MG63 (cell line): ENCODE data around the gene DAZL. TPM values are rescaled to one million over a fixed set of nuclear protein-coding genes. Genes with fewer than 3 reads are reported as not detected.

Experiments
- DNase-seq: peaks from one replicate; pipeline ENCODE4 v3.0.0-alpha.2; 2020
- H3K27me3 ChIP-seq: fragments of 250-450 bp; sonication (Bioruptor Pico); 2 replicates; pipeline ENCODE4 v1.5.1; 2020; ENCODE audit warnings: mild to moderate bottlenecking, moderate library complexity
- H3K36me3 ChIP-seq: fragments of 250-450 bp; sonication (Bioruptor Pico); 2 replicates; pipeline ENCODE4 v1.5.1; 2020; ENCODE audit warnings: mild to moderate bottlenecking, moderate library complexity
- H3K4me3 ChIP-seq: fragments of 250-450 bp; sonication (Bioruptor Pico); 2 replicates; pipeline ENCODE4 v1.5.1; 2020; ENCODE audit warnings: mild to moderate bottlenecking, moderate library complexity
- H3K9me3 ChIP-seq: fragments of 250-450 bp; sonication (Bioruptor Pico); 2 replicates; pipeline ENCODE4 v1.5.1; 2020; ENCODE audit warnings: mild to moderate bottlenecking, moderate library complexity
- total RNA-seq: library from RNA; depleted of rRNA; stranded (reverse); fragments of >200 nt; shearing (Covaris generic); gene quantifications from 2 replicates; pipeline ENCODE4 v1.2.3, GENCODE V29; 2014; ENCODE audit warnings: low replicate concordance; rRNA removed

DAZL gene
- total RNA-seq, 1 experiment from 2014 or later: not detected

GRCh38 chr3:16552757-16553156 lies 52.5 kb downstream of the DAZL start:
- Histone ChIP-seq H3K27me3 (no peaks in the 10 kb centered on the region), H3K9me3 (no peaks in the 10 kb centered on the region), H3K4me3 (no peak overlapping the region), H3K36me3 (no peaks in the 10 kb centered on the region)
- DNase-seq: no peak

GRCh38 chr3:16551342-16551976 lies 53.8 kb downstream of the DAZL start:
- DNase-seq: no peak
- Histone ChIP-seq H3K36me3 (no peaks in the 10 kb centered on the region), H3K4me3 (no peak overlapping the region), H3K27me3 (no peaks in the 10 kb centered on the region), H3K9me3 (no peaks in the 10 kb centered on the region)

GRCh38 chr3:16550676-16551341 lies 54.4 kb downstream of the DAZL start:
- no peaks in the 10 kb centered on the region for H3K9me3 ChIP-seq
- no peak overlapping the region for H3K4me3 ChIP-seq

GRCh38 chr3:16550305-16550675 lies 54.9 kb downstream of the DAZL start:
- no peaks in the 10 kb centered on the region for H3K36me3 ChIP-seq
- H3K27me3 ChIP-seq: no peaks in the 10 kb centered on the region
- DNase-seq: no peak
- no peaks in the 10 kb centered on the region for H3K9me3 ChIP-seq
- H3K4me3 ChIP-seq: no peak overlapping the region

More at GRCh38 chr3:16550676-16551341, 54.4 kb downstream of the DAZL start:
- no peaks in the 10 kb centered on the region for H3K36me3 ChIP-seq
- DNase-seq: peak; percentile 48
- H3K27me3 ChIP-seq: no peaks in the 10 kb centered on the region

GRCh38 chr3:16548721-16549120 lies 56.5 kb downstream of the DAZL start:
- no peaks in the 10 kb centered on the region for H3K36me3 ChIP-seq
- DNase-seq: peak; percentile 66
- no peaks in the 10 kb centered on the region for H3K9me3 ChIP-seq
- no peaks in the 10 kb centered on the region for H3K27me3 ChIP-seq
- H3K4me3 ChIP-seq: no peak overlapping the region

- H3K36me3 ChIP-seq: no peaks in the 10 kb centered on the region
- H3K9me3 ChIP-seq: no peaks in the 10 kb centered on the region
- no peaks in the 10 kb centered on the region for H3K27me3 ChIP-seq
- H3K4me3 ChIP-seq: no peak overlapping the region
- DNase-seq: no peak
These were observed 57.5 kb downstream of the DAZL start for GRCh38 chr3:16547561-16548357.

- no peak overlapping the region for H3K4me3 ChIP-seq
- no peaks in the 10 kb centered on the region for H3K9me3 ChIP-seq
- H3K27me3 ChIP-seq: no peaks in the 10 kb centered on the region
- H3K36me3 ChIP-seq: no peaks in the 10 kb centered on the region
- DNase-seq: no peak
These were observed 58.8 kb downstream of the DAZL start for GRCh38 chr3:16546186-16547010.

- DNase-seq: no peak
- no peaks in the 10 kb centered on the region for H3K36me3 ChIP-seq
- H3K9me3 ChIP-seq: no peaks in the 10 kb centered on the region
- no peaks in the 10 kb centered on the region for H3K27me3 ChIP-seq
- H3K4me3 ChIP-seq: no peak overlapping the region
These were observed 59.6 kb downstream of the DAZL start for GRCh38 chr3:16545413-16546185.

GRCh38 chr3:16543242-16543864 lies 61.9 kb downstream of the DAZL start:
- no peaks in the 10 kb centered on the region for H3K9me3 ChIP-seq
- no peaks in the 10 kb centered on the region for H3K27me3 ChIP-seq
- H3K36me3 ChIP-seq: no peaks in the 10 kb centered on the region
- no peak for DNase-seq
- H3K4me3 ChIP-seq: no peak overlapping the region

GRCh38 chr3:16538507-16538906 lies 66.7 kb downstream of the DAZL start:
- DNase-seq: no peak
- Histone ChIP-seq H3K36me3 (no peaks in the 10 kb centered on the region), H3K9me3 (no peaks in the 10 kb centered on the region), H3K27me3 (no peaks in the 10 kb centered on the region), H3K4me3 (no peak overlapping the region)

GRCh38 chr3:16536996-16537395 lies 68.2 kb downstream of the DAZL start:
- Histone ChIP-seq H3K9me3 (no peaks in the 10 kb centered on the region), H3K36me3 (no peaks in the 10 kb centered on the region), H3K27me3 (no peaks in the 10 kb centered on the region), H3K4me3 (no peak overlapping the region)
- DNase-seq: no peak

Other genes starting within 250 kb of the DAZL start
- 42.1 and 44.1 TPM in 2 replicates for gene RFTN1, start 91.7 kb downstream of the DAZL start, total RNA-seq